Measurements from ENCODE around the gene DKK2. TPM values are rescaled to one million over a fixed set of nuclear protein-coding genes. Genes with fewer than 3 reads are reported as not detected.

DKK2 gene
- total RNA-seq, 1 experiment from 2014 or later, result not detected

DNA sequence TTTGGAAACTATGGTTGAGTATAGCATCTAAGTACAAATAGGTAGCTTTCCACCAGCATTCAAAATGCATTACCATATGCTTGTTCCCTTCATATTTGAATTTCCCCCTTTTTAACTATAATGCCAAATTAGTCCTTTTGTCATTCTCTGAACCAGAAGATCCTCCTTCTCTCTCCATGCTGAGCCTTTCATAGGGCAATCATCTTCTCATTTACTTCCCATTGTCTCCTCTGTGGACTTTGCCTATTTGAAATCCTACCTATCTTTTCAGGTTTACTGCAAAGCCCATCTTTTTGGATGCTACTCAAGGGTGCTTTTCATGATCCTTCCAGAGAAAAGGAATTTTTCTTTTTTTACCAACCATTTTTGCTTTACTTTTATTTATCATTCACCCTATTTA is 54.7 kb downstream of the DKK2 start:
- H3K9me3 ChIP-seq (ENCODE audit: insufficient read depth, low read depth), result no peaks in the 10 kb centered on the region
- H3K4me2 ChIP-seq, result no peak overlapping the region
- no peak overlapping the region for H3K4me3 ChIP-seq
- TF ChIP-seq, protein P1, sequence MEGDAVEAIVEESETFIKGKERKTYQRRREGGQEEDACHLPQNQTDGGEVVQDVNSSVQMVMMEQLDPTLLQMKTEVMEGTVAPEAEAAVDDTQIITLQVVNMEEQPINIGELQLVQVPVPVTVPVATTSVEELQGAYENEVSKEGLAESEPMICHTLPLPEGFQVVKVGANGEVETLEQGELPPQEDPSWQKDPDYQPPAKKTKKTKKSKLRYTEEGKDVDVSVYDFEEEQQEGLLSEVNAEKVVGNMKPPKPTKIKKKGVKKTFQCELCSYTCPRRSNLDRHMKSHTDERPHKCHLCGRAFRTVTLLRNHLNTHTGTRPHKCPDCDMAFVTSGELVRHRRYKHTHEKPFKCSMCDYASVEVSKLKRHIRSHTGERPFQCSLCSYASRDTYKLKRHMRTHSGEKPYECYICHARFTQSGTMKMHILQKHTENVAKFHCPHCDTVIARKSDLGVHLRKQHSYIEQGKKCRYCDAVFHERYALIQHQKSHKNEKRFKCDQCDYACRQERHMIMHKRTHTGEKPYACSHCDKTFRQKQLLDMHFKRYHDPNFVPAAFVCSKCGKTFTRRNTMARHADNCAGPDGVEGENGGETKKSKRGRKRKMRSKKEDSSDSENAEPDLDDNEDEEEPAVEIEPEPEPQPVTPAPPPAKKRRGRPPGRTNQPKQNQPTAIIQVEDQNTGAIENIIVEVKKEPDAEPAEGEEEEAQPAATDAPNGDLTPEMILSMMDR (conservative IDR thresholded peaks at IDR 0.05), result no peak
- TF ChIP-seq EZH2 (IDR thresholded peaks at IDR 0.05; ENCODE audit: low read depth), result no peak
- no peak overlapping the region for H3K27ac ChIP-seq
- DNase-seq, result no peak
- CTCF ChIA-PET, result no interaction called here
- no peaks in the 10 kb centered on the region for H3K79me2 ChIP-seq (ENCODE audit: low read depth)
- no peaks in the 10 kb centered on the region for H3K27me3 ChIP-seq (ENCODE audit: insufficient read depth, low read depth)
- no peak overlapping the region for H2AFZ ChIP-seq
- BruUV-seq (replicated peaks), result no TSS peak
- no peaks in the 10 kb centered on the region for H3F3A ChIP-seq (ENCODE audit: insufficient read depth, low read depth)
- intact Hi-C loops (cut with micrococcal nuclease; ENCODE audit: unreplicated experiment), result no loop called here
- no peaks in the 10 kb centered on the region for H3K4me1 ChIP-seq (replicated peaks; ENCODE audit: insufficient read depth)
- H3K9me2 ChIP-seq (ENCODE audit: insufficient read depth), result no peaks in the 10 kb centered on the region
- POLR2A ChIA-PET (ENCODE audit: unreplicated experiment), result no interaction called here
- no peaks in the 10 kb centered on the region for H4K20me1 ChIP-seq (ENCODE audit: insufficient read depth)
- no peaks in the 10 kb centered on the region for H3K36me3 ChIP-seq (ENCODE audit: low read depth)

DNA sequence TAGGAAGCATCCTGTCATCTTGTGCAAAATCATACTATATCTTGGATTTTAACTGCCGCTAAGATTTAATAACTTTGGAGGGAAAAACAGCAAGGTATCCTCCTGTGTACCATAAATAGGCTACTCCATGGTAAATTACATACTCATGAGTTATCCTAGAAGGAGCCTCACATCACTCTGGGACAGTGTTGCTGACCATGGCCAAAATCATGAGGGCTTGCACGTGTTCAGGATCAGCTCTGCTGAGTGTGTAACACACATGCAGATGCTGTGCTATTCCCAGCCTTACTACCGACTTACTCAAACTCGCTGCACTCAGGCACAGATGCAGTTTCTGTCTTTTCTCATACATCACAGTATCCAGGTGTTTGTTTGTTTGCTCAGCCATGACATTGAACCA is 56.6 kb downstream of the DKK2 start:
- no peaks in the 10 kb centered on the region for H3K9me2 ChIP-seq (ENCODE audit: insufficient read depth)
- ChIA-PET CTCF (no interaction called here), POLR2A (ENCODE audit: unreplicated experiment) (no interaction called here)
- H3F3A ChIP-seq (ENCODE audit: insufficient read depth, low read depth), result no peaks in the 10 kb centered on the region
- no peak overlapping the region for H3K4me3 ChIP-seq
- H3K27me3 ChIP-seq (ENCODE audit: insufficient read depth, low read depth), result no peaks in the 10 kb centered on the region
- H3K4me2 ChIP-seq, result no peak overlapping the region
- no peak overlapping the region for H3K27ac ChIP-seq
- intact Hi-C loops (cut with micrococcal nuclease; ENCODE audit: unreplicated experiment), result no loop called here
- H3K79me2 ChIP-seq (ENCODE audit: low read depth), result no peaks in the 10 kb centered on the region
- H3K36me3 ChIP-seq (ENCODE audit: low read depth), result no peaks in the 10 kb centered on the region
- no peaks in the 10 kb centered on the region for H3K9me3 ChIP-seq (ENCODE audit: insufficient read depth, low read depth)
- no peak for DNase-seq
- no TSS peak for BruUV-seq (replicated peaks)
- H3K4me1 ChIP-seq (replicated peaks; ENCODE audit: insufficient read depth), result no peaks in the 10 kb centered on the region
- no peaks in the 10 kb centered on the region for H4K20me1 ChIP-seq (ENCODE audit: insufficient read depth)
- H2AFZ ChIP-seq, result no peak overlapping the region
- no peak for TF ChIP-seq EZH2 (IDR thresholded peaks at IDR 0.05; ENCODE audit: low read depth)
- TF ChIP-seq, protein P1 (conservative IDR thresholded peaks at IDR 0.05), result no peak

DNA sequence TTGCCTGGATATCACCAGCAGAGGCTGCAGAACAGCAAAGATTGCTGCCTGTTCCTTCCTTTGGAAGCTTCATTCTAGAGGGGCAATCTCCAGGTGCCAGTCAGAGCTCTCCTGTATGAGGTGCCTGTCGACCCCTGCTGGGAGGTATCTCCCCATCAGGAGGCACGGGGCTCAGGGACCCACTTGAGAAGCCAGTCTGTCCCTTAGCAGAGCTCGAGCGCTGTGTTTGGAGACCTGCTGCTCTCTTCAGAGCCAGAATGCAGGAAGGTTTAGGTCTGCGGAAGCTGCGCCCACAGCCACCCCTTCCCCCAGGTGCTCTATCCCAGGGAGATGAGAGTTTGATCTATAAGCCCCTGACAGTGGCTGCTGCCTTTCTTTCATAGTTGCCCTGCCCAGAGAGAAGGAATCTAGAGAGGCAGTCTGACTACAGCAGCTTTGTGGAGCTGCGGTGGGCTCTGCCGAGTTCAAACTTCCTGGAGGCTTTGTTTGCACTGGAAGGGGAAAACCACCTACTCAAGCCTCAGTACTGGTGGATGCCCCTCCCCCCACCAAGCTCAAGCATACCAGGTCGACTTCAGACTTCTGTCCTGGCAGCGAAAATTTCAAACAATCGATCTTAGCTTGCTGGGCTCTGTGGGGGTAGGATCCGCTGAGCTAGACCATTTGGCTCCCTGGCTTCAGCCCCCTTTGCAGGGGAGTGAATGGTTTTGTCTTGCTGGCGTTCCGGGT is 57.9 kb downstream of the DKK2 start:
- DNase-seq, result no peak
- H3K4me2 ChIP-seq, result no peak overlapping the region
- no peaks in the 10 kb centered on the region for H3K36me3 ChIP-seq (ENCODE audit: low read depth)
- no peaks in the 10 kb centered on the region for H3K27me3 ChIP-seq (ENCODE audit: insufficient read depth, low read depth)
- H3K4me1 ChIP-seq (replicated peaks; ENCODE audit: insufficient read depth), result no peaks in the 10 kb centered on the region
- no peak overlapping the region for H3K27ac ChIP-seq
- no peaks in the 10 kb centered on the region for H3K79me2 ChIP-seq (ENCODE audit: low read depth)
- no peaks in the 10 kb centered on the region for H4K20me1 ChIP-seq (ENCODE audit: insufficient read depth)
- H3K4me3 ChIP-seq, result no peak overlapping the region
- no peaks in the 10 kb centered on the region for H3K9me2 ChIP-seq (ENCODE audit: insufficient read depth)
- intact Hi-C loops (cut with micrococcal nuclease; ENCODE audit: unreplicated experiment), result no loop called here
- H3K9me3 ChIP-seq (ENCODE audit: insufficient read depth, low read depth), result no peaks in the 10 kb centered on the region
- ChIA-PET CTCF (no interaction called here), POLR2A (ENCODE audit: unreplicated experiment) (no interaction called here)
- H3F3A ChIP-seq (ENCODE audit: insufficient read depth, low read depth), result no peaks in the 10 kb centered on the region
- no peak for TF ChIP-seq EZH2 (IDR thresholded peaks at IDR 0.05; ENCODE audit: low read depth)
- TF ChIP-seq, protein P1 (conservative IDR thresholded peaks at IDR 0.05), result no peak
- no TSS peak for BruUV-seq (replicated peaks)
- H2AFZ ChIP-seq, result no peak overlapping the region
